IMR-90 (cell line): ENCODE data around the gene PLEKHG1. TPM values are rescaled to one million over a fixed set of nuclear protein-coding genes. Genes with fewer than 3 reads are reported as not detected.

ENCODE experiments used
- ATAC-seq: fragments of 200-7000 bp; cut with Tn5 transposase; 2 replicates; pipeline ENCODE4 v1.9.1; 2020; ENCODE audit warnings: low read depth, mild to moderate bottlenecking, moderate library complexity
- BruUV-seq: library from RNA; stranded (reverse); fragments of 400-500 nt; replicated peaks from 2 replicates; lab custom pipeline; 2021; lab: Mats Ljungman, UMichigan
- CTCF ChIA-PET: fragments of 300-600 bp; formaldehyde crosslinking; extraction: SDS; loops from one replicate; lab custom pipeline; 2021; ENCODE audit warnings: antibody characterized with exemption; lab: Yijun Ruan, JAX
- POLR2A ChIA-PET: fragments of 300-600 bp; sonication (Branson Sonifier 250); formaldehyde crosslinking; loops from one replicate; lab custom pipeline; 2022; ENCODE audit warnings: antibody characterized with exemption; ENCODE audit not compliant: unreplicated experiment; lab: Charles Lee
- DNase-seq: peaks from one replicate; pipeline ENCODE4 v3.0.0; 2013
- H2AFZ ChIP-seq: replicated peaks from 2 replicates; pipeline ENCODE3; 2013; ENCODE audit warnings: low read length, mild to moderate bottlenecking; ENCODE audit not compliant: poor library complexity
- H2AK5ac ChIP-seq: 2 replicates; pipeline ENCODE4 v1.6.1; 2013; ENCODE audit warnings: low read depth, low read length, inconsistent platforms
- H2AK9ac ChIP-seq: replicated peaks from 2 replicates; pipeline ENCODE3; 2013; ENCODE audit warnings: mild to moderate bottlenecking, low read depth, low read length, moderate library complexity; ENCODE audit not compliant: poor library complexity
- H2BK120ac ChIP-seq: 2 replicates; pipeline ENCODE4 v1.6.1; 2013; ENCODE audit warnings: low read depth, low read length, inconsistent platforms
- H2BK15ac ChIP-seq: 3 replicates; pipeline ENCODE4 v1.6.1; 2013; ENCODE audit warnings: low read depth, low read length, inconsistent platforms
- H2BK20ac ChIP-seq: 2 replicates; pipeline ENCODE4 v1.6.1; 2013; ENCODE audit warnings: low read depth, mild to moderate bottlenecking, inconsistent platforms, low read length, moderate library complexity
- H2BK5ac ChIP-seq: 2 replicates; pipeline ENCODE4 v1.6.1; 2013; ENCODE audit warnings: mild to moderate bottlenecking, low read depth, low read length, inconsistent platforms; ENCODE audit not compliant: poor library complexity, severe bottlenecking
- H3K14ac ChIP-seq: replicated peaks from 2 replicates; pipeline ENCODE4 v1.6.1; 2013; ENCODE audit warnings: low read depth, low read length, inconsistent platforms
- H3K18ac ChIP-seq: 2 replicates; pipeline ENCODE4 v1.6.1; 2013; ENCODE audit warnings: low read depth, low read length, control low read depth
- H3K23ac ChIP-seq: 2 replicates; pipeline ENCODE4 v1.6.1; 2013; ENCODE audit warnings: low read depth, low read length, inconsistent platforms
- H3K27ac ChIP-seq: 2 replicates; pipeline ENCODE4 v1.5.1; 2013; ENCODE audit warnings: mild to moderate bottlenecking, control low read depth, low read length; ENCODE audit not compliant: insufficient read depth
- H3K27me3 ChIP-seq: 2 replicates; pipeline ENCODE4 v1.6.1; 2013; ENCODE audit warnings: low read length; ENCODE audit not compliant: control insufficient read depth, insufficient read depth
- H3K36me3 ChIP-seq: 2 replicates; pipeline ENCODE4 v1.6.1; 2013; ENCODE audit warnings: low read length, mixed read lengths; ENCODE audit not compliant: control insufficient read depth, insufficient read depth
- H3K4ac ChIP-seq: 2 replicates; pipeline ENCODE4 v1.6.1; 2013; ENCODE audit warnings: low read depth, low read length, inconsistent platforms
- H3K4me1 ChIP-seq: 2 replicates; pipeline ENCODE4 v1.6.1; 2013; ENCODE audit warnings: low read length, mixed read lengths; ENCODE audit not compliant: control insufficient read depth, insufficient read depth
- H3K4me2 ChIP-seq: 2 replicates; pipeline ENCODE4 v1.6.1; 2013; ENCODE audit warnings: low read depth, mild to moderate bottlenecking, control low read depth, low read length, moderate library complexity
- H3K4me3 ChIP-seq: 2 replicates; pipeline ENCODE4 v1.5.1; 2013; ENCODE audit warnings: low read depth, mild to moderate bottlenecking, control low read depth, low read length, moderate library complexity; ENCODE audit not compliant: insufficient read depth
- H3K56ac ChIP-seq: 2 replicates; pipeline ENCODE4 v1.6.1; 2013; ENCODE audit warnings: low read length, inconsistent platforms; ENCODE audit not compliant: insufficient read depth; ENCODE audit errors: extremely low read depth
- H3K79me1 ChIP-seq, 2 experiments: 2 replicates each; pipeline ENCODE4 v1.6.1; 2013; ENCODE audit warnings: low read length in 2 of 2, inconsistent platforms in 1 of 2, low read depth in 1 of 2
- H3K9ac ChIP-seq: 2 replicates; pipeline ENCODE4 v1.6.1; 2013; ENCODE audit warnings: low read depth, low read length, control low read depth
- H3K9me1 ChIP-seq: 2 replicates; pipeline ENCODE4 v1.6.1; 2013; ENCODE audit warnings: low read length, inconsistent platforms; ENCODE audit not compliant: insufficient read depth
- H3K9me3 ChIP-seq: 2 replicates; pipeline ENCODE4 v1.6.1; 2013; ENCODE audit warnings: low read length; ENCODE audit not compliant: control insufficient read depth, insufficient read depth
- H4K20me1 ChIP-seq: 2 replicates; pipeline ENCODE4 v1.6.1; 2013; ENCODE audit warnings: low read length, inconsistent platforms; ENCODE audit not compliant: insufficient read depth
- H4K5ac ChIP-seq: 2 replicates; pipeline ENCODE4 v1.6.1; 2013; ENCODE audit warnings: mild to moderate bottlenecking, low read depth, low read length, control low read depth
- H4K8ac ChIP-seq, 2 experiments: 2 replicates each; pipeline ENCODE4 v1.6.1; 2013; ENCODE audit warnings: low read depth in 2 of 2, low read length in 2 of 2, control low read depth in 1 of 2, inconsistent platforms in 1 of 2
- H4K91ac ChIP-seq: 2 replicates; pipeline ENCODE4 v1.6.1; 2013; ENCODE audit warnings: low read depth, low read length, inconsistent platforms; ENCODE audit not compliant: insufficient read depth
- BHLHE40 ChIP-seq: fragments of 150-350 bp; IDR thresholded peaks from 2 replicates; pipeline ENCODE4 v1.6.1; 2016; ENCODE audit warnings: mild to moderate bottlenecking, low read depth, low read length
- CEBPB ChIP-seq: IDR thresholded peaks from 2 replicates; pipeline ENCODE4 v1.6.1; 2012; ENCODE audit warnings: low read depth, low read length, improper control_type of control experiment
- CHD1 ChIP-seq: IDR thresholded peaks from 2 replicates; pipeline ENCODE4 v1.6.1; 2012; ENCODE audit warnings: low read depth, low read length, improper control_type of control experiment
- ELK1 ChIP-seq: fragments of 150-350 bp; IDR thresholded peaks from 2 replicates; pipeline ENCODE4 v1.6.1; 2016; ENCODE audit warnings: low read depth, mild to moderate bottlenecking, low read length, moderate library complexity, borderline replicate concordance
- FOS ChIP-seq: fragments of 150-350 bp; IDR thresholded peaks from 2 replicates; pipeline ENCODE4 v1.6.1; 2016; ENCODE audit warnings: low read depth, low read length
- MAFK ChIP-seq: IDR thresholded peaks from 2 replicates; pipeline ENCODE4 v1.6.1; 2012; ENCODE audit warnings: low read depth, low read length, improper control_type of control experiment
- MAZ ChIP-seq: IDR thresholded peaks from 2 replicates; pipeline ENCODE4 v1.6.1; 2012; ENCODE audit warnings: low read depth, mild to moderate bottlenecking, low read length, improper control_type of control experiment, moderate library complexity, borderline replicate concordance
- NFE2L2 ChIP-seq: fragments of 150-350 bp; IDR thresholded peaks from 2 replicates; pipeline ENCODE4 v1.6.1; 2016; ENCODE audit warnings: low read depth, mild to moderate bottlenecking, low read length
- RAD21 ChIP-seq: IDR thresholded peaks from 2 replicates; pipeline ENCODE4 v1.6.1; 2012; ENCODE audit warnings: low read length, improper control_type of control experiment
- RFX5 ChIP-seq: IDR thresholded peaks from 2 replicates; pipeline ENCODE4 v1.8.0; 2012; ENCODE audit warnings: low read depth, mild to moderate bottlenecking, low read length, moderate library complexity
- SMC3 ChIP-seq: fragments of 150-350 bp; IDR thresholded peaks from 2 replicates; pipeline ENCODE4 v1.6.1; 2016; ENCODE audit warnings: low read depth, mild to moderate bottlenecking, antibody characterized with exemption, low read length, moderate library complexity
- USF2 ChIP-seq: fragments of 150-350 bp; IDR thresholded peaks from 2 replicates; pipeline ENCODE4 v1.6.1; 2017; ENCODE audit warnings: mild to moderate bottlenecking, antibody characterized with exemption, low read length, low read depth
- WGBS, 2 experiments: methylation state at CpG; one replicate each; pipeline versions ENCODE4 v1.1.5 to v1.1.7; 2013; ENCODE audit warnings: missing lambda C conversion rate in 2 of 2; ENCODE audit not compliant: insufficient read length in 1 of 2; ENCODE audit errors: extremely low coverage in 2 of 2; 5-methylcytosine and 5-hydroxymethylcytosine counted together
- dilution Hi-C: fragments of 300-500 bp; cut with HindIII; formaldehyde crosslinking; loops from one replicate; pipeline ENCODE4 v1.14.3; 2018; ENCODE audit warnings: low sequenced_read_pairs; ENCODE audit not compliant: unreplicated experiment
- in situ Hi-C: fragments of 300-500 bp; cut with MboI; formaldehyde crosslinking; loops from 3 replicates; pipeline ENCODE4 v1.14.3; 2019; ENCODE audit warnings: low sequenced_read_pairs, inconsistent platforms, mixed read lengths
- intact Hi-C: fragments of 100-400 bp; cut with micrococcal nuclease; formaldehyde crosslinking; loops from 2 replicates; pipeline ENCODE4 v1.10.0; 2022
- polyA plus RNA-seq, 3 experiments: library from polyadenylated mRNA; depleted of rRNA; stranded (reverse); fragments of >200 nt; gene quantifications; 2 replicates each; pipeline ENCODE4 v1.2.3, GENCODE V29; 2012; ENCODE audit warnings: low replicate concordance in 1 of 3
- total RNA-seq: library from RNA; depleted of rRNA; stranded (reverse); fragments of >200 nt; gene quantifications from 2 replicates; pipeline ENCODE4 v1.2.3, GENCODE V29; 2012

The PLEKHG1 gene
- total and polyA plus RNA-seq, 2 of the 4 experiments (the other 2 are of a cell fraction): 0.09 to 0.36 TPM

DNA sequence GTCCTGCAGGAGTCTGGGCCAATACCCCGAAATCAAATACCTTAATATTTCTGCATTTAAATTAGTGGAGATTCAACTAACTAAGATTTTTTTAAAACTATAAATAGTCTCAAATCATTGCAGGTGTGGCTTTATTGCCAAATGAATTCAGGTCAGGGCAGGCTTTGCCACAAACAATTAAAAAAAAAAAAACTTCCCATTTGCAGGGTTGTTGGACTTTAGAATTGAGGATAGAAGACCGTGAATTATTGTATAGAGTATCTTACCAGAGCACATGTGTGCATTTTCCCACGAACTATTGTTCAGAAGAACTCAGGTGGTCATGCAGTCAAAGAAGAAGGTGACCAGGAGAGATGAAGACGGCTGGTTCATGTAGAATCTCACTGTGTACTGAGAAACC is 6.6 kb upstream of the PLEKHG1 start:
- ATAC-seq (no peak), DNase-seq (no peak)
- no peaks in the 10 kb centered on the region for H3K79me1 ChIP-seq
- no TSS peak for BruUV-seq
- no peak overlapping the region for H2BK20ac ChIP-seq
- H3K4me3 ChIP-seq: no peak overlapping the region
- no peaks in the 10 kb centered on the region for H3K36me3 ChIP-seq
- no peak overlapping the region for H3K4ac ChIP-seq
- H3K4me2 ChIP-seq: no peak overlapping the region
- H2BK120ac ChIP-seq: no peak overlapping the region
- no peak overlapping the region for H4K5ac ChIP-seq
- H3K14ac ChIP-seq: no peak overlapping the region
- no peak overlapping the region for H2AK5ac ChIP-seq
- no peak overlapping the region for H3K27ac ChIP-seq
- no peaks in the 10 kb centered on the region for H4K20me1 ChIP-seq
- H3K23ac ChIP-seq: no peak overlapping the region
- no peak overlapping the region for H3K56ac ChIP-seq
- no peak overlapping the region for H4K91ac ChIP-seq
- CTCF ChIA-PET: no interaction called here
- POLR2A ChIA-PET: no interaction called here
- no peak overlapping the region for H3K18ac ChIP-seq
- peaks cover 22% of the 10 kb centered on the region for H3K27me3 ChIP-seq
- no peaks in the 10 kb centered on the region for H3K9me3 ChIP-seq
- no peaks in the 10 kb centered on the region for H3K9me1 ChIP-seq
- no peak overlapping the region for H4K8ac ChIP-seq
- no peak overlapping the region for H2BK5ac ChIP-seq
- 20% methylated on average over 1 of the region's 4 CpGs; no CpG with 5 or more reads in 1 of the 2 experiments for WGBS, 2 experiments
- dilution Hi-C loops: no loop called here
- no peak overlapping the region for H3K9ac ChIP-seq
- no peaks in the 10 kb centered on the region for H3K4me1 ChIP-seq
- H2AK9ac ChIP-seq: no peak overlapping the region
- no peak overlapping the region for H2BK15ac ChIP-seq
- intact Hi-C loops: no loop called here
- no peak for TF ChIP-seq CEBPB
- no peak for TF ChIP-seq ELK1
- no peak for TF ChIP-seq RAD21
- TF ChIP-seq FOS: no peak
- TF ChIP-seq CHD1: no peak
- TF ChIP-seq SMC3: no peak
- TF ChIP-seq MAFK: no peak
- no peak for TF ChIP-seq RFX5
- no peak for TF ChIP-seq MAZ
- no peak for TF ChIP-seq USF2
- no peak for TF ChIP-seq NFE2L2
- TF ChIP-seq BHLHE40: no peak
- in situ Hi-C loops: no loop called here
- no peak overlapping the region for H2AFZ ChIP-seq
